NCI-H146 treated with DMSO at 0.1 percent for 48 hours (cell line): ENCODE data around the gene SMARCC1.

Source experiments
- DNase-seq: peaks from one replicate; lab custom pipeline; 2025; ENCODE audit not compliant: unreplicated experiment; lab: John Stamatoyannopoulos, UW

Gene SMARCC1

DNA sequence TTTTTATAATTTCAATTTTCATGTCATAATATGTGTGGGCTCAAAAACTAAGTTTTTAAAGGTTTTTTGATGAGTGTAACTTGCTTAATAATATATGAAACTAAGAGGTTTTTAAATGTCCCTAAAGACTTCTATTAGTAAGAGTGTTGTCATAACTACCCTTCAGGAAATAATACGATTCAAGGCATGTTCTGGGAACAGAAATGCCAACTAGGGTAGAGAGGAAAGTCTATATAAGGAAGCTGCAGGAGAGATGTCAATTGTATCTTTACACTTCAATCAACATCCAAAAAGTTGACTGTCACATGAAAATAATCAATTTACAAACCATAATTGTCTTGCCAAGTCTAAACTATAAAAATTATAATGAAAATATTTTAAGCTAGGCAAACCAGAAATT is 76.3 kb downstream of the SMARCC1 start:
- DNase-seq, result no peak

DNA sequence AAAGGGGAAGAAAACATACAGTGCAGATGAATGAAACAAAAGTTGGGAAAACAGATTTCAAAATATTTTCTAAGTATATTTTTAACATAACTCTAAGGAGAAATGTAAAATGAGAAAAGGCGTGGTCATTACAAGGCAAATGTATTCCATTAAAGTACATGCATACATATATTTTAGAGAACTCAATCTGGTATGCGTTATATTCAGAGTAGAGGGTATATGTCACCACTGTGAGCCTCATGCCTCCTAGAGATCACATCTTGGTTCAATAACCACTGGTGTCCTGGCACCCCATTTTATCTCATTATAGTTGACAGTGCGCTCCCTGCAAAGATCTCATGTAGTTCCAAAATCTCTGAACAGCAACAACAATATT is 77.5 kb downstream of the SMARCC1 start:
- no peak for DNase-seq

DNA sequence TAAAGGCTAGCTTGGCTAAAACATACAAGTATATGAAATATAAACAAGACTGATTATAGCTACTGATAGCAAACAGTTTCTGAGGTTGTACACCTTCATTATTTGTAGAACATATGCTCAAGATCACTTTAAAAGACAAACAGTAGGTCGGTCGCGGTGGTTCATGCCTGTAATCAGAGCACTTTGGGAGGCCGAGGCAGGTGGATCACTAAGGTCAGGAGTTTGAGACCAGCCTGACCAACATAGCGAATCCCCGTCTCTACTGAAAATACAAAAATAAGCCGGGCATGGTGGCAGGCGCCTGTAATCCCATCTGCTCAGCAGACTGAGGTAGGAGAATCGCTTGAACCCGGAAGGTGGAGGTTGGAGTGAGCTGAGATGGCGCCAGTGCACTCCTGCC is 80.3 kb downstream of the SMARCC1 start:
- no peak for DNase-seq

DNA sequence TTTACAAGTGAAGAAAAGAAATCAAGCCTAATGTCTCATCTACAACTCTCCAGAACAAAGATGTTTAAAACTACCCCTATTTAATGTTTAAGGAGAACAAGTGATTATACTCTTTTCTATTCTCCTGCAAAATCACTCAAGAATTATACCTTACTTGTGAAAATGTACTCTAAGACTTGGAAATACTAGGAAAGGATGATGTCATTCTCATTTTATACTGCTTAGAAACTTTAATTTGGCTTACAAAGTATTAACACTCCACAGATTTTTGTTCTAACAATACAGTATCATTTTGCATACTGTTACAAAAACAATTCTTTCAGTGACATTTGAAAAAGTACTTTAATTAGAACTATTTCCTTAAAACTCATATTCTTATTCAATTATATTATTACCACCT is 89.5 kb downstream of the SMARCC1 start:
- DNase-seq, result no peak

DNA sequence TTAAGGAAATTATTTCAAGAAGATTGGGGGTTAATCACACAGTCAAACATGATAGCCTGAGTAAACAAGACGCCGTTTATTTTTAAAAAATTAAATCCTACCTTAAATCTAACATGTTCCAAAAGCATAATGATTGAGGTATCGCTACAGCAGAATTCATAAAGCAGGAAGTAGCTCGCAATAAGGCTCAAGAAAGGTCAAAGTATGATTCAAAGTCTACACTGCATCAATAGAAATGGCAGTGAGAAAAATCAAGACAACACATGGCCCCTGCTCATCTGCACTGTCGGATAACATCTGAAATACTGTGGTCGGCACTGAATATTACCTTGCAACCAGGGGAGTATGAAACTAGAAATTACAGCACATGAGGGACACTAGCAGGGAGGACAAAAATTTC is 93.2 kb downstream of the SMARCC1 start:
- DNase-seq, result no peak

DNA sequence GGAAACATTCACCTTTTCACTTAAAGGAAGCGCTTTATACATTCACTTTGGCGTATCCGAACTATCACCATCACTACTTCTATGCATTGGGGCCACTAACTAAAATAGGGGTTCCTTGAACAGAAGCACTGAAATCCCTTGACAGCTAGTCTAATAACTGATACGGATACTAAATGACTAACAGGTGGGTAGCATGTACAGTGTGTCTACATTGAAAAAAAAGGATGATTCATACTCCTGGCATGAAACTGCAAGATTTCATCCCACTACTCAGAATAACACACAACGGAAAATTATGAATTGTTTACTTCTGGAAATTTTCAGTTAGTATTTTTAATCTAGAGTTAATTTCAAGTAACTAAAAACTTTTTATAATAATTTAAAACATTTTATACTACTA is 96.7 kb downstream of the SMARCC1 start:
- DNase-seq, result no peak

DNA sequence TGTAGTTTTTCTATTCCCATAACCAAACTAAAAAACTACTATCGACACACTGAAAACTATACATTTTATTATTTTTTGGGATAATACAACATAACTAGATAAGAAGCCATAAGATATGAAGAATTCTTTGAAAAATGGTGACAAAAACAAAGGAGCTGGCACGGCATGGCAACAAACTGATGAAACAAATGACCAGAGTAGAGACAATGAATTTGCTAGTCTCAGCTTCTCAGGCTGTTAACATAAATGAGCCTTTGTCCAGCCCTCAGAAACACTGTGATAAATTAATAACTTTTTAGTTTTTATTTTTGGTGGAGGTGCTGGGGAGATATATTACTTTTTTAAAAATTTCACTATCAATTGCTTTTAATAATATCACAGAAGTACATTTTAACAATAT is 100.7 kb downstream of the SMARCC1 start:
- no peak for DNase-seq

DNA sequence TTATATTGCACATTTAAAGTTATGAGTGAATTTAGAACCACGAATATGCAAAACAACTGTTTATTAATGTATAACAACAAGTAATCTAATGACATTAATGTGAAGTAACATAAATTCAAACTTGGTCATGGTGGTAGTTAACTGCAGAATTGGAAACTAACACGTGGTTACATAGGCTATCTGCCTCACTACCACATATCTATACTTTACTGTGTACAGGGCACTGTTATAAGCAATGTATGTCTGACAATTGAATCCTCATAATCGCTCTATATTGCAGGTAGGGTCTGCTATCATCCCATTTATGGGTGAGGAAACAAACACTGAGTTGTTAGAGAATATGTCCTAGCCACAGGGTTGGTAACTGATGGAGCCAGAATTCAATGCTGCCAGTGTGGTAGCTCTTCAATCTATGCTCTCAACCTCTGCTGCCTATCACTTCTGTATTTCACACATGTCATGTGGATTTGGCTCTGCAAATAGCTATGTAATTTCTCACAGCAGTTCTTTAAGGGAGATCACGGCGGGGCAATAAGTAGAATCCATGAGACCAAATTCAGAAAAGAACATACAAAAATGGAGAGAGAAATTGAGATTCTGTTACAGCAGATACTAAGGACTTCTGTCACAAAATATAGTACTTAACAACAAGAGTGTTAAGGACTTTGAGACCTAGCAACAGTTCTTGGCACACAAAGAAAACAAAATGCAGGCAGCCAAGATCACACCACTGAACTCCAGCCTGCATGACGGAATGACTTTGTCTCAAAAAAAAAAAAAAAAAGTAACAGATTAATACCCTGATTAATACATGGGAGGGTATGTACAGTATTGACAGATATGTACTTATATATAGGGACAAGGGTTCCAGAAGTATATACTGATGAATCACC is 103.0 kb downstream of the SMARCC1 start:
- DNase-seq, result no peak

DNA sequence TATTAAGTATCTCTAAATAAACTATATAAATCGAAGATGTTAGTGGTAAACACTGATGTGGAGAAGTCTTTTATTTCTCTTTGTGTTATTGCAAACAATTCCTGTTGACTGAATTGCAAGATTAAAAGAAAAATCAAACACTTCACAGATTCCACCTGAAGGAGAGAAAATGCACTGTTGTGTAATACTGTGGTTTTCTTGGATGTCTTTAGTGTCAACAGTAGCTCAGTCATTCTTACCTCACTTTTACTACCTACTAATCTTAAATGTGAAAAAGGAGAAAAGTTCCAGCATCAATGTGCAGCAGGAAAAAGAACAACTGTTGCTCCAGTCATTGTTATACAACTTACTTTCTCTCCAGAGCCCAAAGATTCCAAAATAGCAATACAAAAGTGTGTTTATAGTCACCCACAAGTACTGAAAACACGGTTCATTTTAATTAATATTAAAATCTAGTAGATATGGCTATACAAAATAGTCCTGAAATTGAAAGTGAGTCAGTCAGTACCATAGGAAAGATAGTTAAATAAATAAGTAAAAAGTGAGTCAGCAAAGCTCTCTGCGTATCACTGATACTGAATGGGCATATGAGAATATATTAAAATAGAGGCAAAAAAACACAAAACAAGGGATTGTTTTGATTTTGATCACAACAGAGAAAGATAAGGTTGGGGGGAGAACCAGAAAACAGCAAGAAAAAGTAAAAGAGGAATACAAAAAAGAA is 112.5 kb downstream of the SMARCC1 start:
- DNase-seq, result no peak

DNA sequence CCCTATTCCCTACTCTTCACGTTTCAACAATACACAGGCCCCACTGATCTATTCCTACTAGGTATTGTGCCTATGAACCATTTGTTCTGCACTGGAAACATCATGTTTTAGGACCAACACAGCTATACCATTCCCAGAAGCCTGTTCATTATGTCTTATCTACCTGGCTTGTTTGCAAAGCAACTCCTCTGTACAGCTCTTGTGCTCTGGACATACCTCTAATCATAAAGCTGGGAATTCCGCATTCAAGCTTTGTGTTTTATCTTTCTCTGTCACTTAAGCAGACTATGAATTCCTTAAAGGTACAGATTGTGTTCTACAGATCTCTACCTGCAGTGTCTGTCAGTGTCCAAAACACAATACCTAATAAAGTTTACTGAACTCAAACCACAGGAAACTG is 115.6 kb downstream of the SMARCC1 start:
- no peak for DNase-seq

DNA sequence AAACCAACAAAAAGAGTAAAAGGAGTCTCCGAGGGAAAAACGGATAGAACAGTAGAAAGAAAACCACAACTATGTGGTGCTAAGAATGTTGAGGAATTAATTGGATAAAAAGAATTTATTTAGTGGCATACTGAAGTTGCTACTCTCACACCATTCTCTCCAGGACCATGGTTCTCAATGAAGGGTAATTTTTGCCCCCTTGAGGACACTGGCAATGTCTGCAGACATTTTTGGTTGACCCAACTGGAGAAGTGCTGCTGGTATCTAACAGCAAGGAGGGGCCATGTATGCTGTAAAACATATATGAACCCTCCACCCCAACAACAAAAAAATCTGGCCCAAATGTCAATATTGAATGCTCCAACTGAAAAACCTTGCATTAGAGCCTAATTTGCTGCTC is 117.2 kb downstream of the SMARCC1 start:
- DNase-seq, result no peak

DNA sequence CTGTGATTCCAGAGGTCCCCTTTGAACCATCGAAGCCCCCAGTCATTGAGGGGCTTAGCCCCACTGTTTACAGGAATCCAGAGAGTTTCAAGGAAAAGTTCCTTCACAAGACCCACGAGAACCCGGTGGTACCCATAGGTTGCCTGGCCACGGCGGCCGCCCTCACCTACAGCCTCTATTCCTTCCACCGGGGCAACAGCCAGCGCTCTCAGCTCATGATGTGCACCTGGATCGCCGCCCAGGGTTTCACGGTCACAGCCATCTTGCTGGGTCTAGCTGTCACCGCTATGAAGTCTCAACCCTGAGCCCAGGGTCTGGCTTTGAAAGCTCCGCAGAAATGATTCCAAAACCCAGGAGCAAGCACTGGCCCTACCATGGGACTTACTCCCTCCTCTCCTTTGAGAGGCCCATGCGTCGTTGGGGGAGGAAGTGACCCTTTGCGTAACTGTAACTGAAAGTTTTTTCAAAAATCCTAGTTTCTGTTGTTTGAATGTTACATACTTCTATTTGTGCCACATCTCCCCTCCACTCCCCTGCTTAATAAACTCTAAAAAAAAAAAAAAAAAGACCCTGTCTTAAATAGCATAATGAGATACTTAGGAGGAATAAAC is 118.0 kb downstream of the SMARCC1 start:
- DNase-seq, result no peak

DNA sequence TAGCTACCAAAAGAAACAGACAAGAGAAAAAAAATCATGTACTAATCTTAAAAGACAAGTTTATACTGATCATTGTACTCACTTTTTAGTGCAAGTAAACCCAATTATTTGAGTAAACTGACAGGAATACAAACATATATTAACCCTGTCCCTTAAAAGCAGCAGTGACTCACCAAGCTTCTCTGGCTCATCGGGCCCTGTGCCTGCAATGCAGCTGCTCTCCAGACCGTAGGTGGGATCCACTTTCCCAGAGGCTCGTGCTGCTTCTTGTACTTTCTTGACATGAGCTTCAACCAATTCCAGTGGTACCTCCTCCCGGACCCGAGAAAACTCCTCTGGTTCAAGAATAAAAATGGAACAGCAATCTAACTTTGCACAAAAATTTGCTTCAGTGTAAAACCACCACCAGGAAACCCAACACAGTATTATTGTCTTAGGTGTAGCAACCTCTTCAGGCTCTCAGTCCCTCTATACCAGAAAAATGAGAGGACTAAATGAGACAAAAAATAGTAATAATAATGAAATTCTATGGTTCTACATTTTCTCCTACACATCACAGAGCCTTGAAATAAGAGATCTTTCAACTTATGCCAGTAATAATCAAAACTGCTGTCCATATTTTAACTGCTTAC is 120.5 kb downstream of the SMARCC1 start:
- DNase-seq, result no peak

DNA sequence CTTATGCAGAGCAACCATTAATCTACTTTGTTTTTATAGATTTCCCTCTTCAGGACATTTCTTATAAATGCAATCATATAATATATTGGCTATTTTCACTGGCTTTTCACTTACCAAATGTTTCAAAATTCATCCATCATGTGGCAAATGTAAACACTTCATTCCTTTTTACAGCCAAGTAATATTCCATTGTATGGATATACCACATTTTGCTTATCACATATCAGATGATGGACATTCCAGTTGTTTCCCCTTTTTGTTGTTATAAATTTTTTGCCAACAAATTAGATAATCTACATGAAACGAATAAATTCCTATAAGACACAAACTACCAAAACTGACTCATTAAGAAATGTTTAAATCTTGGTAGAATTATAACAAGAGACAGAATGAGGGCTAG is 123.2 kb downstream of the SMARCC1 start:
- DNase-seq, result no peak

DNA sequence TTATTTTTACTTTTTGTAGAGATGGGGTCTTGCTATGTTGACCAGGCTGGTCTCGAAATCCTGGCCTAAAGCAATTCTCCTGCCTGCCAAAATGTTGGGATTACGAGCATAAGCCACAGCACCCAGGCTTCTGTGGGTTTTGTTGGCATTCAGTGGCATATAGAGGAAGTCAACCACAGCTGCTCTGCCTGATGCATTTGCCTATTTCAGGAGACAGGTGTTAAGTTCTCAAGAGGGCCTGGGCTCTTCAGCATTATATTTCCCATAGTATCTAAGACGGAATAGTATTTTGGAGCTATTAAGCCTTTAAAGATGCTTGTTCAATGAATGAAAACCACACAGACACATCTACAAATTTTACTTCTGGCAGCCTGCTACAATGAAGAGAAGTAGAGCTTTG is 129.6 kb downstream of the SMARCC1 start:
- DNase-seq, result no peak

DNA sequence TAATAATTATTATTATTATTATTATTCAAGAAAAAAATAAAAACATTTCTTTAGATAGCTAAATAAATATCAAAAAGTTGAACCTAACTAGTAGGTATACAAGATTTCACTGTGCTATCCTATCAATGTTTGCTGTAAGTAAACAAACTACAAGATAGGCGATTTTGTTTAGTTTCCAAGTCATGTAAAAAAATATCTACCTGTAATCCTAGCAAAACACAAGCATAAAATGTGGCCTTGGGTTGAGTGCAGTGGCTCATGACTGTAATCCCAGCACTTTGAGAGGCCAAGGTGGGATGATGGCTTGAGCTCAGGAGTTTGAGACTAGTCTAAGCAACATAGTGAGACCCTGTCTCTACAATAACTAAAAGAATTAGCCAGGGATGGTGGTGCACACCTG is 131.4 kb downstream of the SMARCC1 start:
- DNase-seq, result no peak

DNA sequence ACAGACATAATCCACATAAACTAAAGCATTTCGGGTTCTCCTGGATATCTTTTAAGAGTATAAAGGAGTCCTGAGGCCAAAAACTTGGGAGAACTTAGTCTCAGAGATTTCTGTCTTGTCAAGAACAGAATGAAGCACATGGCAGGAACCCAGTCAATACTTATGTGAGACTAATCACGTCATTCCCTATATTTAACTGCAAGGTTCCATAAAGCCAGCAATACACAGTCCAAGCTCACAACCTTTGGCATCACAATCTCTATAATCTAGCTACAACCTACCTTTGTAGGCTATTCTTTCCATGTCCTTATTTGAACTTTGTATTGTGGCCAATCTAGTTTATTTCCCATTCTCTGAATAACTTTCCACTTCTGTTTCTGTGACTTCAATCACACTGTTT is 134.1 kb downstream of the SMARCC1 start:
- DNase-seq, result no peak

DNA sequence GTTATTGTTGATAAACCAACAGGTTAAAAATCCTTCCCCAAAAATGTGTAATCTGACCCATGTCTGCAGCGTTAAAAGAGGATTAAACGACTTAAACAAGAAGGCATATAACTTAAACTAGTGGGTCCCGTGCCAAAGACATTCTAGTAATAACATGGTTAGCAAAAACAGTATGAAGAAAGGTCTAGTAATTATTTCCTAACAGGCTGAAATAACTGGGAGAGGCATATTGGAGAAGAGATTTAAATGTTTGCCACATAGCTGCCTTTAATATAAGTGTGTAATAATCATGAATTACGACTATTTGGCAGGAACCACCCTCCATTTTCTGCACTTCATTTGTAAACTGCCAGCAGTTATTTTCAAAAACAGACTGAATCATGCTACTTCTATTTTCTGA is 135.3 kb downstream of the SMARCC1 start:
- DNase-seq, result no peak

DNA sequence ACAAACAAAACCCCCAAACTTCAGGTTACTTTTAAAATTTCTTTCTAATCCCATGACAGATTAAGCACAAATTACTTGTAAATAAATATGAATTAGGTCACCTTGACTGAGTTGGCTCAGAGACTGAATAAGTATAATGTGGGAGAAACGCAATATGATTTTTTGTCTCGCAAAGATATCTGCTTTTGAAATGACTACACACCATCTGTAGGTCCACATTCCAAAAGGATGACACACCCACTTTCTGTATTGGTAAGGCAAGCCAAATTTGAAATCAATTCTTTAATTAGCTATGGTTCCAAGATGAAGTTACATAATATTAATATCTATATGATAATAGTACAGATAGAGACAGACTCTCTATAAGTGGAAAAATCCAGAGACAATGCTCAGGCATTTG is 136.1 kb downstream of the SMARCC1 start:
- DNase-seq, result no peak

DNA sequence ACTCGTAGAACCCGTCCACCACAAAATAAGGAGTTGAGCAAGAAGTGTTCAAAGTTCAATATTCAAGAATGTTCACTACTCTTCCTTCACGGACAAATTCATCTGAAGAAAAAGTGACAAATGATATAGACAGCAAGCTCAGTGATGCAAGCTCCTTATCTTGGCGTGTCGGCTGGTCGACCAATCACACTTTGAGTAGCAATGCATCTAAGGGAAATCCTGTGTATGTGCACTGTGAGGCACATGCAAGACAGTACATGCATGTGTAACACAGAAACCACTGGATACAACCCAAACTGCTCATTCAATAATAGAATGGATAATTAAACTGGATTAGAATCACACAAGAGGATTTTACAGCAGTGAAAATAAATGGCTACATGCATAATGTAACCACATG is 138.6 kb downstream of the SMARCC1 start:
- no peak for DNase-seq

DNA sequence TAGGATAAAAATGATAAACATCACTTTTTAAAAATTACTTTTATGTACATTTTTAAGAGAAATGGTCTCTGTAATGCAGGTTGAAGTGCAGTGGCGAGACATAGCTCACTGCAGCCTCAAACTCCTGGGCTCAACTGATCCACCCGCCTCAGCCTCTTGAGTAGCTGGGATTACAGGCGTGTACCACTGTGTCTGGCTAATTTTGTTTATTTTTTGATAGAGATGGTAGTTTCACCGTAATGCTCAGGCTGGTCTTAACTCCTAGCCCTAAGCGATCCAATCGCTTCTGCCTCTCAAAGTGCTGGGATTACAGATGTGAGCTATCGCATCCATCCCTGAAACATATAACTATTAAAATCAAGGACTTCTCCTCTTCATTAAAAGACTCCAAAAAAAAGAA is 140.0 kb downstream of the SMARCC1 start:
- no peak for DNase-seq

DNA sequence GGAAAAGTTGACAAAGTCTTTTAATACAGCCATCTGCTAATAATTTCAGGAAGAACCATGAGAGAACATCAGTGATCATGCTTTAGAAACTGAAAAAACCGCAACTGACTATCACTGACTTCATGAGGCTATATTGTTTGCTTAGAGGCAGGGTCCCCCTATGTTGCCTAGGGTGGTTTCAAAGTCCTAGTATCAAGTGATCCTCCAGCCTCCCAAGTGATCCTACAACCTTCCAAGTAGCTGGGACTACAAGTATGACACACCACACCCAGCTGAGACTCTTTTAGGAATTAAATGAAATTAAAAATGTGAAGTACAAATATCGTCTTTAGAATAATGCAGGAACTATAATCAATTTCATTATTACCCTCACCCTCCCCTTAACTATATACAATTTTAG is 144.8 kb downstream of the SMARCC1 start:
- DNase-seq, result no peak
